H1 (cell line): ENCODE measurements around the gene TXLNB. TPM values are rescaled to one million over a fixed set of nuclear protein-coding genes. Genes with fewer than 3 reads are reported as not detected.

Experiments used
- BRCA1 ChIP-seq: IDR thresholded peaks from 2 replicates; pipeline ENCODE4 v1.6.1; 2012; ENCODE audit warnings: low read depth, low read length, improper control_type of control experiment
- CBX8 ChIP-seq: fragments of 300-800, 300-1000 bp; sonication (generic); IDR thresholded peaks from 2 replicates; pipeline ENCODE4 v1.7.1; 2016; ENCODE audit warnings: low read depth, low read length, borderline replicate concordance
- GABPA ChIP-seq: IDR thresholded peaks from 2 replicates; pipeline ENCODE4 v1.6.1; 2011; ENCODE audit warnings: mild to moderate bottlenecking, low read length, moderate library complexity, borderline replicate concordance; ENCODE audit not compliant: insufficient read depth
- POLR2AphosphoS5 ChIP-seq: IDR thresholded peaks from 2 replicates; pipeline ENCODE4 v1.6.1; 2011; ENCODE audit warnings: low read depth, low read length
- SP2 ChIP-seq: IDR thresholded peaks from 2 replicates; pipeline ENCODE4 v1.6.1; 2012; ENCODE audit warnings: mild to moderate bottlenecking, low read length, inconsistent platforms
- TAF1 ChIP-seq: IDR thresholded peaks from 2 replicates; pipeline ENCODE4 v1.6.1; 2011; ENCODE audit warnings: mild to moderate bottlenecking, low read depth, low read length
- polyA plus RNA-seq, 7 experiments: library from polyadenylated mRNA; depleted of rRNA in 3 of 7; stranded (reverse) in 5 of 7; unstranded in 2 of 7; fragments of >200 nt in 5 of 7; fragments of 200-250 nt in 2 of 7; gene quantifications; 1 replicate in 5 of 7; 2 replicates in 1 of 7; 4 replicates in 1 of 7; pipeline versions ENCODE4 v1.2.1 to v1.2.3, GENCODE V29; 2011 to 2013; ENCODE audit warnings: missing spikeins in 2 of 7, mixed read lengths in 2 of 7
- total RNA-seq: library from RNA; stranded (reverse); fragmentation: NEBNext Ultra II Directional; extraction: Animal tissue kit (Norgen Biotek cat#: 25700); gene quantifications from 2 replicates; pipeline ENCODE4 v1.2.1, GENCODE V29; 2021
- TF ChIP-seq, protein P1 (sequence below): IDR thresholded peaks from 2 replicates; pipeline ENCODE4 v1.6.1; 2011; ENCODE audit warnings: low read depth, mild to moderate bottlenecking, low read length; ENCODE audit not compliant: insufficient read depth

Gene TXLNB
- total and polyA plus RNA-seq, 2 of the 8 experiments (the other 6 are each of a cell fraction or from before 2014, with no cell fraction given) = 0.05 to 0.17 TPM

DNA sequence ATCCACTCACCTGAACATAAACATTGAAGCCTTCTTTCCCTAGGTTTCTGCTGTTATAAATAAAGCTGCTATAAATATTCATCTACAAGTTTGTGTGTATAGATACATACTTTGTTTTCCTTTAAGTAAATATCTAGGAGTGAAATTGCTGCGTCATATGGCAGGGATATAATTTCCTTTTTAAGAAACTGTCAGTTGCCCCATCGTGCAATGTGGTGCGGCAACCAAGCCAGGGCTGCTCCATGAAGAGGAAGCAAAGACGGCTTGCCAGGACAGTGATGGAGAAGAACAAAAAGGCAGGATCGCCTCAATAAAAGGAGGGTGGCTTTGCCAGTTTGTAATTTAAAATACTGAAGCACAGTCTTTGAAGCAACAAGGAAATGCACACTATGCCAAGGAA lies 46.0 kb upstream of the TXLNB start (continued):
- TF ChIP-seq, protein P1, sequence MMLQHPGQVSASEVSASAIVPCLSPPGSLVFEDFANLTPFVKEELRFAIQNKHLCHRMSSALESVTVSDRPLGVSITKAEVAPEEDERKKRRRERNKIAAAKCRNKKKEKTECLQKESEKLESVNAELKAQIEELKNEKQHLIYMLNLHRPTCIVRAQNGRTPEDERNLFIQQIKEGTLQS = no peak
- TF ChIP-seq SP2 (no peak), CBX8 (no peak), GABPA (no peak), TAF1 (no peak), BRCA1 (no peak), POLR2AphosphoS5 (no peak)
- TF ChIP-seq, all 59 proteins: peak for 0
